Hepatic stellate cell (primary cell): ENCODE measurements around the gene CTF1.

Experiments used
- DNase-seq: peaks from one replicate; pipeline ENCODE4 v3.0.0; 2011; ENCODE audit warnings: low spot score

CTF1 gene

DNA sequence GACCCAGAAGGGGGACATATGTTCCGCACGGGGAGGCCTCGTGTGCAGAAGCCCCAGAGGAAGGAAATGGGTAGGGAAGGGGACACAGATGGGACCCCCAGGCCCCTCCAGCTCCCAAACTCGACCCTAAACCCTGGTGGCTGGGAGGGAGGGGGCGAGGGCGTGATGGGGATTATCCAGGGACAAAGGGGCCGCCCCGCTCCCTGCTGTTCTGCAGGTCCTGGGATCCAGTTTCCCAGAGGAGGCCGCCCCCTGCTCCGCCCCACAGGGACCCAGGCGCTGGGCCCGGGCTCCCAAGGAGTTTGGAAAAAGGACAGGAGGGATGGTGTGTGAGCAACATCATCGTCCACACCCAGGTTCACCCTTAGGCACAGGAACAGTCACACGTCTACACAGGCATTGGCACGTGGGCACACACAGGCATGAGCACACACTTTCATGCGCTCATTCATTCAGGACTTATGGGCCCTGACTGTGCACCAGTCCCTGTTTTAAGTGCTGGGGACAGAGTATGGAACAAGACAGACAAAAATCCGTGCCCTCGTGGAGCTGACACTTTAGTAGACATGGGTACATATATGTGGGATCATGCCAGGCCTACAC, 14.1 kb downstream of the CTF1 start:
- no peak for DNase-seq

- no peak for DNase-seq
These were observed 16.5 kb downstream of the CTF1 start for GRCh38 chr16:30912794-30913412.

GRCh38 chr16:30914830-30915229, 18.4 kb downstream of the CTF1 start:
- no peak for DNase-seq

DNA sequence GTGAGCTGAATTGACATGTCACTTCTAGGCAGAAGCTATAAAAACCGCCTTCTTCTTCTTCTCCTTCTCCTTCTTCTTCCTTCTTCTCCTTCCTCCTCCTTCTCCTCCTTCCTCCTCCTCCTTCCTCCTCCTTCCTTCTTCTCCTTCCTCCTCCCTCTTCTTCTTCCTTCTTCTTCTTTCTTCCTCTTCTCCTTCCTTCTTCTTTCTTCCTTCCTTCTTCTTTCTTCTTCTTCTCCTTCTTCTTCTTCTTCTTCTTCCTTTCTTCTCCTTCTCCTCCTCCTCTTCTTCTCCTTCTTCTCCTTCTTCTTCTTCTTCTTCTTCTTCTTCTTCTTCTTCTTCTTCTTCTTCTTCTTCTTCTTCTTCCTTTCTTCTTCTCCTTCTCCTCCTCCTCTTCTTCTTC, 22.2 kb downstream of the CTF1 start:
- no peak for DNase-seq

DNA sequence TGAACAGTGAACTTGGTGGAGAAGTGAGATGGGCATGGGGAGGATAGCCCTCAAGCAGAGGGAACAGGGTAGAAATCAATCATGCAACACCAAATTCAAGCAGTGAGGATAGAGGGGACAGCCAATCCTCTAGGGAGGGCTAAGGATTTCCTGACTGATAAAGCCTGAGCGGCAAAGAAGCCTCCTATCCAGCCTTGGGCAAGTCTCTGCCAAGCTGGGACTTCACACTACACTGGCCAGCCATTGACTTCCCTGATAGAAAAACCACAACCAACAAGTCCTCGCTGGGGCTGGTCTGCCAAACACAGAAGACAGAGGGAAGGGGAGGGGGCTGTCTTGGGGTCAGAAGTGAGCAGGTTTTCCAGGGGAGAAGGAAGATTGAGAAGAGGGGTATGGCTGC, 24.5 kb downstream of the CTF1 start:
- DNase-seq = no peak

DNA sequence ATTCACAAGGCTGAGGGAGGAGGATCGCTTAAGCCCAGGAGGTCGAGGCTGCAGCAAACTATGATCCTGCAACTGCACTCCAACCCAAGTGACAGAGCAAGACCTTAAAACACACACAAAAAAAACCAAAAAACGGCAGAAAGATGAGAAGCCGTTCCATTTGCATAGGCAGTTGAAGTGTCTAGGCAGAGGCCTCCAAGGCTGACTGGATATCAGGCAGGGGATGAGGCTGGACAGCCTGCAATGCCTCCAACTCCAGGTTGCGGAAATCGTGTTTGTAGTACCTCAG, 25.0 kb downstream of the CTF1 start:
- DNase-seq = no peak

- peak; percentile 89 for DNase-seq
These were observed 25.5 kb downstream of the CTF1 start for GRCh38 chr16:30921748-30922419.

DNA sequence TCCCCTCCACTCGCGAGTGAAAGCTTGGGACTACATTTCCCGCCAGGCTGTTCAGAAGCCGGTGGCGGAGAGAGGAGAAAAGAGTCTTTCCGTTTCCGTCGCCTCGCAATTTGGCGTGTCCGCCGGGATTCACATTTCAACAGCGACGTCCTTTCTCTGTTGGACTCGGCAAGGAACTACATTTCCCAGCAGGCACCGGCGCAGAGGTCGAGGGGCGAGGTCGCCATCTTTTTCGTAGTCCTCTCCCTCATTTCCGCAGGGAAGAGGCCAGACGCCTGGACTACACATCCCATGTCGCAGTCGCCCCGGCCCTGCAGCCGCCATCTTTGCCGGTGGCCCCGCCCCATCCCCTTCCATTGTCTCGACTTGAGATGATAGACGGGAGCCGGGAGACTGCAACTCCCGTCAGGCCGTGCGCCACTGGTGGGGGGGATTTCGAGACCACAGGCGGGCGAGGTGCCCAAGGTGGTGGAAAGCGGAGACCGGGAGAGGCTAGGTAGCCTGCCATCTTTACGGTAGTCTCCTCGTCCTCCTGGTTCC, 26.1 kb downstream of the CTF1 start:
- DNase-seq = peak; percentile 97

DNA sequence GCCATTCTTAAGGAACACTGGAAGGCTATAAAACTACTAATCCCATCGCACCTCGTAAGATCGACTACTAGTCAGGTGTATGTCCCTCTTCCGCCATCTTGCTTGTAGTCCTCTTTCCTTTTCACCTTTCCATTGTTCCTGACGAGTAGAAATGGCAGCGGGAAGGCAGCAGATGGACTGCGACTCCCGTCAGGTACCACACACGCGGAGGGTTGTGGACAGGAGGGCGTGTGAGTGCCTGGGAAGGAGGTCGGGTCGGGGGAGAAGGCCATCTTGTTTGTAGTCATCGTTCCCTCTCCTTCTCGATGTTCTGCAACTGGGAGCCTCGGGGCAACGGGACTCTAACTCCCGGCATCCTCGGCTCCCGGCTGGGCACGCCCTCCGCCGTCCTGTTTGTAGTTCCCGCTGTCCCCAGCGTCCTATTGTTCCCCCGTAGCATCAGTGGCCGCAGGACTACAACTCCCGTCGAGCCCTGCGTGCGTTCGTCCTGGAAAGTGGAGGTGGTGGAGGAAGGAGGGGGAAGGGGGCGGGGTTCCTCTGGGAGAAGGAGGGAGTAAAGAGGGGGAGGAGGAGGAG, 26.6 kb downstream of the CTF1 start:
- DNase-seq = peak; percentile 98

- no peak for DNase-seq
These were observed 27.2 kb downstream of the CTF1 start, which contains the start of gene FBXL19 for GRCh38 chr16:30923554-30924075. TSS of gene FBXL19 (plus strand) at chr16:30923572. CDS start at chr16:30925755, 2,183 bp downstream.

DNA sequence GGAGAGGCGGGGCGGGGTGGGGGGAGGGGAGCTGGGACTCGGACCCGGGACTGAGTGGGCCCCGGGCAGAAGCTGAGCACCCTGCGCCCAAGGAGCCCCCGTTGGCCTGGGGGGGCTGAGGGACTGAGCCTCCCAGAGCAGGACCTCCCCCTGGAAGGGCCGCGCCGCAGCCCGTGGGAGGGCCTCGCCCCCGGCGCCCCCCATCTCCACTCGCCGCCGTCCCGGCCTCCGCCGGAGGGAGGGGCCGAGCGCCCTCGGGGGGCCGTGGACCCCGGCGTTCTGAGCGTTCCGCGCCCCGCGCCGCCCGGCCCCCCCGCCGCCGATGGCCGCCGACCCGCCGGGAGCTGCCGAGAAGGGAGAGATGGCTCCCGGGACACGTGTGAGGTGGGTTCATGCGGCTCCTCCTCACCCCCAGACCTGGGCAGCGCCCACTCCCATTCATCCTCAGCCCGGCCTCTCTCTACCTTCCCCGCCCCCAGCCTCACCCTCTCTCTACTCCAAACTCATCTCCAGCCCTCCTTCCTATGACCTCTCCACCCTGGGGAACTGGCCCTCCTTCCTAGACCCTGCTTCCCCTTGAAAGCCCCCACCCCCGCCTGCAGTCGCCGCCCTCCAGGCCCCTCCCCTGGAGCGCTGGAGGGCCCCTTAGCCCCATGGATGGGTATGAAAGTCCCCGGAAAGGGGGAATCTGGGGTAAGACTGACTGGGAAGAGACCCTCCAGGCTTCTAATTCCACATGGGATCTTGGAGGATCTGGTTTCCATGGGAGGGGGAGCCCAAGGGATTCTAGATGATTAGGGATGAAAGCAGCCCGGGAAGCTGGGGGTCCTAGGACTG, 27.9 kb downstream of the CTF1 start:
- DNase-seq = peak; percentile 22

- DNase-seq = peak; percentile 22
These were observed 28.7 kb downstream of the CTF1 start for GRCh38 chr16:30924913-30925631.

DNA sequence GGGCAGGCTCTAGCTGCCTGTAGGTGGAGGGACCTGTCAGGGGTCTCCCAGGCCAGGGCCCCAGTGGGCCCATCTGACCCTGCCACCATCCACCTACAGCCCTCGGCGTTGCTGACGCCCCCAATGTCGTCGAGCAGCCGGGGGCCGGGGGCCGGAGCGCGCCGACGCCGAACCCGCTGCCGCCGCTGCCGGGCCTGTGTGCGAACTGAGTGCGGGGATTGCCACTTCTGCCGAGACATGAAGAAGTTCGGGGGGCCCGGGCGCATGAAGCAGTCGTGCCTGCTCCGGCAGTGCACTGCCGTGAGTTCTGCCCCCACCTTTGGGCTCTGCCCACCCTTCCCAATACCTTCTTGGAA, 29.2 kb downstream of the CTF1 start:
- DNase-seq = no peak

DNA sequence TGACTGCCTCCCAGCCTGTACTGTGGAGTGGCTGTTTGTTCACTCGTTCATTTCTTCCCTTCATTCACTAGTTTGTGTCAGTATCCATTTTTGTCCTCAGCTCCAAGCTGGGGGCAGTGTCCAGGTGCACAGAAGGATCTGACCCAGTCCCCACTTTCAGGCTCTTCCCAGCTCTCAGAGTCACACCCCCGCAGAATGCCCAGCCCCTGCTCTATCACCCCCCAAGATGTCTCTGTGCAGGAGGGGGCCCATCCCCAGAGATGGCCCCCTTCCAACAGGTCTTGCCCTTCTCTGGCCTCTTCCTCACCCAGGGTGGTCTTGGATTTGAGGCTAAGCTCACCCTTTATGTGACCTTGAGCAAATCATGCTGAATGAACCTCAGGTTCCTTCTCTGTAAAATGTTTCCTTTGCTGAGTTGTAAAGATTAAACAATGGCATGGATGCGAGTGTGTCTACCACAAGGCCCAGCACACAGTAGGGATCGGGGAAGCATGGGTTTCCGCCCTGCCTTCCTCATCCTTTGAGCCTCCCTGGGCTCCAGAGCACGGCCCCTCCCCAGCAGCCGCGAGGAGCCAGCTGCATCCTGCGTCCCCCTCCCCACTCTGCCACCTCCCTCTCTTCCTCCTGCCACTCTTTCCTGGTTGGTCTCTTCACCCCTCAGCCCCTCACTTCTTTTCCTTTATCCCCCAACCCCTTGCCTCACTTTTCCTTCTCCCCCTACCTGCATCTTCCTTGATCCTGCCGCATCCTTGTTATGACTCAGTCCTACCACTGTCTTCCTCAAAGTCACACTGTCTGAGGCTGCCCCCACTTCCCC, 29.8 kb downstream of the CTF1 start:
- no peak for DNase-seq

- no peak for DNase-seq
These were observed 30.7 kb downstream of the CTF1 start for GRCh38 chr16:30926937-30927788.

DNA sequence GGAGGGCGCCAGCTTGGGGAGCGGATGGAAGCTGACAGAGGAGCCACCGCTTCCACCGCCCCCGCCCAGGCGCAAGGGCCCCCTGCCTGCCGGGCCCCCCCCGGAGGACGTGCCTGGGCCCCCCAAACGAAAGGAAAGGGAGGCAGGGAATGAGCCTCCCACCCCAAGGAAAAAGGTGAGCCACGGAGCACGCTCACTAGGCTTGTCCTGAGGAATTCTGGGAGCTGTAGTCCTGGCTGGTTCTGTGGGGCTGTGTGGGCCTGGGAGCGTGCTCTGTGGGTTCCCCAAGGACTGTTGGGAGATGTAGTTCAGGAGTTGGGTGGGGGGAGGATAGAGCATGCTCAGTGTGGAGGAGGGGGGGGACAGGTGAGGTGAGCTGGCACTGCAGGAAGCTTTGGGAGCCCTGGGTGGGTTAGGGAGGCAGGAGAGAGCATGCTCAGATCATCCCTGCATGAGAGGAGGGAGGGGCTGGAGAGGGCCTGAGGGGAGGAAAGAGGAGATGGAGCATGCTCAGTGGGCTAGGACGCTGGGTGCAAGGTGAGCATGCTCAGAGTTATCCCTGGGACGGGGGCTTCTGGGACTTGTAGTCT, 31.5 kb downstream of the CTF1 start:
- peak; percentile 49 for DNase-seq

- DNase-seq = no peak
These were observed 32.0 kb downstream of the CTF1 start for GRCh38 chr16:30928390-30928789.

DNA sequence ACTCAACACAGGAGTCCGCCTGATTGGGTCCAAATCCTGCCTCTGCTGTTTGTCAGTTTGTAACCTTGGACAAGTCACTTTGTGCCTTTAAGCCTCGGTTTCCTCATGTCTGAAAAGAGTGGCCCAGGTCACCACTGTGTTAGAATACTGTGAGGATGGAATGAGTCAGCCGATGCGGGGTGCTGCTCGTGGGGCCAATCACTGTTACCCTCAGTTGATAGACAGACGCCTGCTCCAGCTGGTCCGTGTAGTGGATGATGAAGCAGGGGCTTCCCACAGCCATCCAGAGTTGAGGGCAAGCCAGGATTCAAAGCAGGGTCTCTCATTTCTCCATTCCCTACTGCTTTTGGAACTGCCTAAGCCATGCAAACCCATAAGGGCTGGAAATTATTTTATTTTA, 32.8 kb downstream of the CTF1 start:
- DNase-seq = no peak

GRCh38 chr16:30930160-30930571, 33.8 kb downstream of the CTF1 start:
- no peak for DNase-seq
